IPS-20b (cell line): ENCODE data around the gene DRP2.
"Not testable (repeated sequence)": the region's sequence is repeated elsewhere in the genome, so short reads cannot be mapped to it uniquely, and the experiment has no call there.

Source experiments
- H3K27ac ChIP-seq: one replicate; pipeline ENCODE4 v1.5.1; 2013; ENCODE audit warnings: low read length
- H3K27me3 ChIP-seq: 2 replicates; pipeline ENCODE4 v1.6.1; 2013; ENCODE audit warnings: mild to moderate bottlenecking, low read length, inconsistent platforms; ENCODE audit not compliant: insufficient read depth
- H3K36me3 ChIP-seq: 2 replicates; pipeline ENCODE4 v1.6.1; 2013; ENCODE audit warnings: low read depth, mild to moderate bottlenecking, inconsistent platforms, low read length, moderate library complexity; ENCODE audit not compliant: insufficient read depth
- H3K4me1 ChIP-seq: 2 replicates; pipeline ENCODE4 v1.6.1; 2013; ENCODE audit warnings: mild to moderate bottlenecking, control low read depth, inconsistent platforms, low read length, moderate library complexity; ENCODE audit not compliant: insufficient read depth
- H3K4me3 ChIP-seq: 2 replicates; pipeline ENCODE4 v1.5.1; 2013; ENCODE audit warnings: mild to moderate bottlenecking, low read length, inconsistent platforms
- H3K9ac ChIP-seq: 2 replicates; pipeline ENCODE4 v1.6.1; 2013; ENCODE audit warnings: low read depth, mild to moderate bottlenecking, inconsistent platforms, low read length, moderate library complexity
- H3K9me3 ChIP-seq: 2 replicates; pipeline ENCODE4 v1.6.1; 2013; ENCODE audit warnings: mild to moderate bottlenecking, low read depth, low read length, inconsistent platforms; ENCODE audit not compliant: insufficient read depth

The DRP2 gene

DNA sequence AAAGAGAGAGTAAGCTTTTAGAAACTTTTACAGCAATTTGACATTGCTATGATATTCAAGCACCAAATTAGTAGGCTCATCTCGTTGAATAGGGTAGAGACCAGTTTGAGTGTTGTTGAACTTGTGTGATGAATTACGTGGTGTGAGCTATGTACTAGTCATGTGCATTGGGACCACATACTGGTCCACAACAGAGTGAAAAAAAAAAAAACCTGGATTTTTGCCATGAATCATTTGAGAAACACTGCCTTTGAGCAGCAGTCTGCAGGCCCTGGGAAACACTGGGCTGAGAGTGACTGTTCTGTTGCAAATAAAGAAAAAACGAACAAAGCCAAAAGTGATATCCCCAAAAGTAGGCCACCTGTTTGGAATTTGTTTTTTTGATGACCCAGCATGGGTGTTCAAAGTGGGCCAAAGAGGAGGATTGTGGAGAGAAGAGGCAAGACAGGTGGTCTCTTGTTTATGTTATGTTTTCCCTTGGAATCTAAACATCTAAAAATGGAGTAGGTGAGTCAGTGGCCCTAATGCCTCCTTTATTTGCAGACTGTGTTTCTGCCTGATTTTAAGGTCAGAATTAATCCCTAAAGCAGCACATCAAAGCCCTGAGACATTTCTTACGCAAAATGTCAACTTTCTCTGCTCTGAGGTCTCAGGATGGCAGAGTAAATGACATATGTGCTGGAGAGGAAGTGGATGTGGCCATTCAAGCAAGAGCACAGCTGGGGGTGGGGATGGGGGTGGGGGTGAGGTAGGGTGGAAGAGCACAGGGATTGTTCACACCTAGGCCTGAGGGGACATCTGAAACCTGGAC lies 38.1 kb downstream of the DRP2 start:
- no peaks in the 10 kb centered on the region for H3K4me1 ChIP-seq
- H3K36me3 ChIP-seq: no peaks in the 10 kb centered on the region
- H3K9me3 ChIP-seq: no peaks in the 10 kb centered on the region
- H3K4me3 ChIP-seq: no peak overlapping the region
- no peak overlapping the region for H3K9ac ChIP-seq
- H3K27ac ChIP-seq: no peak overlapping the region
- H3K27me3 ChIP-seq: no peaks in the 10 kb centered on the region

DNA sequence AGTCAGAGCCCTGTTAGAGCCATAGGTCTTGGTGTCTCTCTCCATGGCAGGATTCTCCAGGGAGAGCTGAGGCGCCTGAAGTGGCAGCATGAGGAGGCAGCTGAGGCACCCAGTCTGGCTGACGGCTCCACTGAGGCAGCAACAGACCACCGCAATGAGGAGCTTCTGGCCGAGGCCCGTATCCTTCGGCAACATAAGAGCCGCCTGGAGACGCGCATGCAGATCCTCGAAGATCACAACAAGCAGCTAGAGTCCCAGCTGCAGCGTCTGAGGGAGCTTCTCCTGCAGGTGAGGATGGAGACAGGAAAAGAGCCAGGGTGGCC lies 38.6 kb downstream of the DRP2 start:
- Histone ChIP-seq H3K27ac (no peak overlapping the region), H3K4me3 (no peak overlapping the region), H3K9me3 (no peaks in the 10 kb centered on the region), H3K9ac (no peak overlapping the region), H3K36me3 (no peaks in the 10 kb centered on the region), H3K4me1 (no peaks in the 10 kb centered on the region), H3K27me3 (no peaks in the 10 kb centered on the region)

DNA sequence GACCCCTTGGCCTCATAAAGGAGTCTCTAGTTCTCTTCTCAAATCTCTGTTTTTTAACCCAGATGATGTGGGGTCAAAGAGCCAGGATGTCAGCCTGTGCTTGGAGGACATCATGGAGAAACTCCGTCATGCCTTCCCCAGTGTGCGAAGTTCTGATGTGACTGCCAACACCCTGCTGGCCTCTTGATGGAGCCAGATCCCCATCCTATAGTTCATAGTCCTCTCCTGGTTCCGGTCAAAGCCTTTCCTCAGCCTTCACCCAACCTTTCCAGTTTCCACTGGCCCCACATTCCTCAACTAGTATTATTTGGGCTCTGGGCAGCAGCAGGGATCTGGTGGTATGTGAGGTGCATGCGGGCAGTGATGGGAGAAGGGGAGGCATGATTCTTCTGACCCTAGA lies 40.8 kb downstream of the DRP2 start:
- Histone ChIP-seq H3K27me3 (no peaks in the 10 kb centered on the region), H3K36me3 (no peaks in the 10 kb centered on the region), H3K4me3 (no peak overlapping the region), H3K9ac (no peak overlapping the region), H3K9me3 (no peaks in the 10 kb centered on the region), H3K27ac (no peak overlapping the region), H3K4me1 (no peaks in the 10 kb centered on the region)

DNA sequence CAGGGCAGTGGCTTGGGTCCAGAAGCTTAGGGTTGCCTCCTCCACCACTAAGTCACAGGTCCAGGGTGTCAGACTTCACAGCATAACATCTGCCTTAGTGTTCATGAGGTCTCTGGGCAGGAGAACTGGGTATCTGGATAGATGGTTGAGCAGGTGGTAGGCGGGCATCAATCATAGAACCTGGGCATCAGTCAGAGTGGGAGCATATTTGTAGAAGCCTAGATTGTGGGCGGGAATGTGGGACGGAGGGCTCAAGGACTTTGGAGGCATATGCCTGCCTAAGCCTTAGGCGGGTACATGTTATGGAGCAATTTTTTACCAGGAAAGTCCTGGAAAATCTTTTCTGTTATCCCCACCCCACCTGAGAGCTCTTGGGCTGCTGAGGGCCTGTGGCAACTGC lies 43.0 kb downstream of the DRP2 start:
- no peaks in the 10 kb centered on the region for H3K4me1 ChIP-seq
- no peaks in the 10 kb centered on the region for H3K27me3 ChIP-seq
- no peak overlapping the region for H3K27ac ChIP-seq
- H3K9ac ChIP-seq: no peak overlapping the region
- H3K9me3 ChIP-seq: no peaks in the 10 kb centered on the region
- H3K4me3 ChIP-seq: no peak overlapping the region
- H3K36me3 ChIP-seq: no peaks in the 10 kb centered on the region

DNA sequence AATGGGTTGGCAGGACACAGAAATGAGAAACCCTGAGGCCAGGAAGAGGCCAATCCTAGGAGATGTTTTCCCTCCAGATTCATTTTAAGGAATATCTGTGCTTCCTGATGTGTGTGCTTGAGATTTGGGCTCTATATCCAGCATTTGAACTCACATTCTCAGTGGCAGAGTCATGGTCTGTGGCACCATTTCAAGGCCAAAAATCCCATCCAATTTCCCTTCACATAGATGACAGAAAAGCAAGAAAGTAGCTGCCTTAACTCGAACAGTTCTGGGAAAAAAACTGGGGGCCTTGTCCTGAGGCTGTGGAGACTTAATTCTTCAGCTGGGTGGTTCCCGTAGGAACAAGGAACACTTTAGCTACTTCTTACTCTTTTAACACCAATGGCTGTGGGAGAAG lies 44.2 kb downstream of the DRP2 start:
- H3K27ac ChIP-seq: no peak overlapping the region
- H3K4me3 ChIP-seq: no peak overlapping the region
- H3K27me3 ChIP-seq: no peaks in the 10 kb centered on the region
- no peaks in the 10 kb centered on the region for H3K4me1 ChIP-seq
- no peaks in the 10 kb centered on the region for H3K9me3 ChIP-seq
- H3K36me3 ChIP-seq: no peaks in the 10 kb centered on the region
- no peak overlapping the region for H3K9ac ChIP-seq

DNA sequence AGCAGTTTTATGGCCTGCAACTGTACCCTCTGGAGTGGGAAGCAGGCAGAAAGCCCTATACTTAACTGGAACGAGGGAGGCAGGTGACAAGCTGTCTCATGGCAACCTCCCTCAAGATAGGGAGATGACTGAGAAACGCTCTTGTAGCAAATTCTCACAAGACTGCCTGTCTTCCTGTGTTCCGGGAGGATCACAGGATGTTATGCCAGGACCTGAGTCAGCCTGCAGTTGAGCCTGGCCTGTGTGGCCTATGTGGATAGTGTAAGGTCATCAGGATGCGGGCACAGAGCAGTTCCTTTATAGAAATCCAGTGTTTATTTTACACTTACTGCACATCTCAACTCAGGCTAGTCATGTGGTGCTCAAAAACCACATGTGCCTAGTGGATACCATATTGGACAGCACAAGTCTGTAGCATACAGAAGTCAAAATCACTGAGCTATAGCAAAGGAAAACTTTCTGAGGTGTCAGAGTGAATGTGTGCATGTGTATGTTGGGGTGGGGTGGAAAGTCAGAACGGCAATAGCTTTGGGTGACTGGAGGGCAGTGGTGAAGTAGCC lies 46.4 kb downstream of the DRP2 start:
- Histone ChIP-seq H3K9ac (no peak overlapping the region), H3K4me1 (no peaks in the 10 kb centered on the region), H3K4me3 (no peak overlapping the region), H3K36me3 (no peaks in the 10 kb centered on the region), H3K9me3 (no peaks in the 10 kb centered on the region), H3K27ac (no peak overlapping the region), H3K27me3 (no peaks in the 10 kb centered on the region)

DNA sequence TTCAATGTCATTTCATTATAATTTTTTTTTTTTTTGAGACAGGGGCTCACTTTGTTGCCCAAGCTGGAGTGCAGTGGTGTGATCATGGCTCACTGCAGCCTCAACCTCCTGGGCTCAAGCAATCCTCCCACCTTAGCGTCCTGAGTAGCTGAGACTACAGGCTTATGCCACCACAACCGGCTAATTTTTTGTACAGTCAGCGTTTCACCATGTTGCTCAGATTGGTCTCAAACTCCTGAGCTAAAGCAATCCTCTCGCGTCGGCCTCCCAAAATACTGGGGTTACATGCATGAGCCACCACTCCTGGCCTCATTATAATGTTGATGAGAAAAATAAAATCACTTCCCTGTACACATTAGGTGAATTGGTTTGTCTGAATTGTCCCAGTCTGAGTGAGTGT lies 54.6 kb downstream of the DRP2 start:
- H3K4me1 ChIP-seq: no peaks in the 10 kb centered on the region
- no peaks in the 10 kb centered on the region for H3K27me3 ChIP-seq
- H3K9ac ChIP-seq: no peak overlapping the region
- H3K27ac ChIP-seq: no peak overlapping the region
- no peaks in the 10 kb centered on the region for H3K9me3 ChIP-seq
- no peaks in the 10 kb centered on the region for H3K36me3 ChIP-seq
- H3K4me3 ChIP-seq: no peak overlapping the region

DNA sequence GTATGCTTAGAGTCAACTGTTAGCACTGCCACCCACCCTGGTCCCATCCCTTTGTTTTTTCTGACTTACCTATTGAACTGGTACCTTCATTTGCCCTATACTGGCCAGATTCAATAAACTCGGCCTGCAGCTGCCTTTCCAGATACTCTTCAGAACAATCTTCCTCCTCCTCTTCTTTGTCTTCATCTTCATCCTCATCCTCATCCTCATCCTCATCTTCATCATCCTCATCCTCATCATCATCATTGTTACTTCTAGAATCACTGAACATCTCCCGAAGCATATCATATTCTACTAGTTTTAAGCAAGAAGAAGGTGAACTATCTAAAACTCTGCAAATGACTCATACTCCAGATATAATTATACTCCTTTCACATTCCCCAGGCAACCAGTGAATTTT lies 56.7 kb downstream of the DRP2 start:
- H3K9me3 ChIP-seq: no peaks in the 10 kb centered on the region
- no peak overlapping the region for H3K27ac ChIP-seq
- H3K36me3 ChIP-seq: no peaks in the 10 kb centered on the region
- no peak overlapping the region for H3K4me3 ChIP-seq
- no peaks in the 10 kb centered on the region for H3K27me3 ChIP-seq
- no peaks in the 10 kb centered on the region for H3K4me1 ChIP-seq
- no peak overlapping the region for H3K9ac ChIP-seq

DNA sequence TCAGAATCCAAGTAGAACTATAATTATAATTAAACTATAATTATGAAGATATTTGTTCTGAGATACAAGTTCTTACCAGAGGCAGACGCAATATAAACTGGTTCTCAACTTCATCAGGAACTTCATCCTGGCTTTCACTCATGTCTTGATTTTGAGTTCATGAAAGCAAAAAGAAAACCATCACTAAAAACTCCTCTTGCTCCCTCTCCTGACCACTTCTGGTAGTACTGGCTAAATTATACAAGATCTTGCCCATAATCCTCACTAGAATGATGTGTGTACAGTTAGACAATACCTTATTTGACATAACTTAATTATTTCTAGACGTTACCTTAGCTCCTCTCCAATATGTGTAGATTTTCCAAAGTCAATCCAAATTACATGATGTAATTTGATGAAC lies 67.8 kb downstream of the DRP2 start:
- Histone ChIP-seq H3K36me3 (no peaks in the 10 kb centered on the region), H3K9ac (no peak overlapping the region), H3K27ac (no peak overlapping the region), H3K4me3 (no peak overlapping the region), H3K27me3 (peaks cover 13% of the 10 kb centered on the region; the same call in 1 of the 2 replicates), H3K9me3 (no peaks in the 10 kb centered on the region), H3K4me1 (no peaks in the 10 kb centered on the region)

DNA sequence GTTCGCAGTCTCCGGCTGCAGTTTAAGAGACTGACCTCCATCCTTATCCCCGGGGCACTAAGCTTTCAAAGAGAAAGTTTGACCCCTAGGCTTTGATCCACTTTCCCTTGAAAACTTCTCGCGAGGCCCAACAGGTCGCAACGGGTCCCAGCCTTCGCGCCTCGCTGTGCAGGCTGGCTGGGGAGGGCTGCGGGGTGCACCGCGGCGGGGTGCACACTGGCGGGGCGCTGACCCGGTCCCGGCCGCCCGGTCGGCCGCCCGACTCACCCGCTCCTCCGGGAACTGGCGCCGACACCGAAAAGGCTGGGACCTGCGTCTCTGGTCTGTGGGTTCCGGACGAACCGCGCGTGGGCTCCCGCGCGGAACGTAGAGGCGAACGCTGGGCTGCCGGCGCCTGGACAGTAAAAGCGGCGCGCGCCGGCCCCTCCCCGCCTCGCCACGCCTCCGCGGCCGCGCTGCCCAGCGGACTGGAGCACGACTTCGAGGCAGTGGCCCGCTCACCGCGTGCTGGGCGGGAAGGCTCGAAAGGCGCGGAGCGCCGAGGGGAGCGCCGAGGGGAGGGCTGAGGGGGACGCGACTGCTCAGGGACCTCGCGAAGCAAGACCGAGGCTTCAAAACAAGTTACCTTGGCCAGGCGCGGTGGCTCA lies 71.5 kb downstream of the DRP2 start, which contains the start of gene TAF7L:
Gene TAF7L, minus strand, starts transcription at position 378 of the 647 bp plus-strand sequence. CDS start 3,791 bp downstream, outside the sequence.
- Histone ChIP-seq H3K4me1 (no peaks in the 10 kb centered on the region), H3K27me3 (peaks cover 13% of the 10 kb centered on the region; the same call in 1 of the 2 replicates), H3K9me3 (no peaks in the 10 kb centered on the region), H3K4me3 (no peak within 1 kb of the TSS), H3K36me3 (no peaks in the 10 kb centered on the region), H3K9ac (no peak within 1 kb of the TSS), H3K27ac (no peak within 1 kb of the TSS)

DNA sequence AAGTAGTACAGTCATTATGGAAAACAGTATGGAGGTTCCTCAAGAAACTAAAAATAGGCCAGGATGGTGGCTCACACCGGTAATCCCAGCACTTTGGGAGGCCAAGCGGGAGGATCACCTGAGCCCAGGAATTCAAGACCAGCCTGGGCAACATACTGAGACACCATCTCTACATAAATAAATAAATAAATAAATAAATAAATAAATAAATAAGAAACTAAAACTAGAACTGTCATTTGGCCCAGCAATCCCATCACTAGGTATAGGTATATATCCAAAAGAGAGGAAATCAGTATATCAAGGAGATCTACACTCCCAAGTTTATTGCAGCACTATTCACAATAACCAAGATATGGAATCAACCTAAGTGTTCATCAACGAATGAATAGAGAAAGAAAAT lies 76.0 kb downstream of the DRP2 start:
- not testable (repeated sequence) for H3K4me3 ChIP-seq, H3K4me1 ChIP-seq, H3K27ac ChIP-seq, H3K9me3 ChIP-seq, H3K9ac ChIP-seq, H3K36me3 ChIP-seq
- peaks cover 10% of the 10 kb centered on the region; the same call in 1 of the 2 replicates for H3K27me3 ChIP-seq

DNA sequence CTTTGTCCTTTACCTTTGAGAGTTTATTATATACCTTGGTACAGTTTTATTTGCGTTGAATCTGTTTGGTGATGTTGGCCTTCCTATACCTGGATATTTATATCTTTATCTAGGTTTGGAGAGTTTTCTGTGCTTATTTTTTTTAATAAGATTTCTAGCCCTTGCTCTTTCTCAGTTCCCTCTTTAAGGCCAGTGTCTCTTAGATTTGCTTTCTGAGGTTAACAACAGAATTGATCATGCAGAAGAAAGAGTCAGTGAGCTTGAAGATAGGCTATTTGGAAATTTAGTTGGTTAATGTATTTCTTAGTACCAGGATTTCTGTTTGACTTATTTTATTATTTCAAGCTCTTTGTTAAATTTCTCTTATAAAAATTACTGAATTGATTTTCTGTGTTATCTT lies 84.2 kb downstream of the DRP2 start:
- Histone ChIP-seq H3K27ac (no peak overlapping the region), H3K9ac (no peak overlapping the region), H3K4me1 (no peaks in the 10 kb centered on the region), H3K27me3 (no peaks in the 10 kb centered on the region), H3K9me3 (no peaks in the 10 kb centered on the region), H3K36me3 (no peaks in the 10 kb centered on the region), H3K4me3 (no peak overlapping the region)
